Measurements from ENCODE around the gene ZNF280C.
"Not testable (repeated sequence)": the region's sequence is repeated elsewhere in the genome, so short reads cannot be mapped to it uniquely, and the experiment has no call there.

Gene ZNF280C

DNA sequence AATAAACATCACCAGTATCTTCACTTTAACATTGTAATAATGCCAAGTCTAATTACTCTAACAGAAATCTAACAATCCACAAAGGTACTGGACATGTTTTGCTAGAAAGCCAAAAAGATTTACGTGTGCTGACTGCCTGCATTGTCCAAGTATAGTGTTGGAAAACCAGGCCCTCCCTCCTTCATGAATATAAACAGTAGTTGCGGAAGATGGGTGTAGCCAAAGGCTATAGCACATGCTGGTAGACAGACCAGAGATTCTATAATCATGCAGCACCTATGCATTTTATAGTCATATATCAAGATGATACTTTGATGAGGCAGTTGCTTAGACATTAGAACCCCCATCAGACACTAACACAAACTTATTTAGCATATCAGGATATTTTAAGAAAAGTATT lies 22.6 kb downstream of the ZNF280C start:
- no peak overlapping the region for H3K4me3 ChIP-seq (ENCODE audit: control insufficient read depth, low read depth, low read length)
- DNase-seq (ENCODE audit: low read depth): no peak
- TF ChIP-seq, protein P1, sequence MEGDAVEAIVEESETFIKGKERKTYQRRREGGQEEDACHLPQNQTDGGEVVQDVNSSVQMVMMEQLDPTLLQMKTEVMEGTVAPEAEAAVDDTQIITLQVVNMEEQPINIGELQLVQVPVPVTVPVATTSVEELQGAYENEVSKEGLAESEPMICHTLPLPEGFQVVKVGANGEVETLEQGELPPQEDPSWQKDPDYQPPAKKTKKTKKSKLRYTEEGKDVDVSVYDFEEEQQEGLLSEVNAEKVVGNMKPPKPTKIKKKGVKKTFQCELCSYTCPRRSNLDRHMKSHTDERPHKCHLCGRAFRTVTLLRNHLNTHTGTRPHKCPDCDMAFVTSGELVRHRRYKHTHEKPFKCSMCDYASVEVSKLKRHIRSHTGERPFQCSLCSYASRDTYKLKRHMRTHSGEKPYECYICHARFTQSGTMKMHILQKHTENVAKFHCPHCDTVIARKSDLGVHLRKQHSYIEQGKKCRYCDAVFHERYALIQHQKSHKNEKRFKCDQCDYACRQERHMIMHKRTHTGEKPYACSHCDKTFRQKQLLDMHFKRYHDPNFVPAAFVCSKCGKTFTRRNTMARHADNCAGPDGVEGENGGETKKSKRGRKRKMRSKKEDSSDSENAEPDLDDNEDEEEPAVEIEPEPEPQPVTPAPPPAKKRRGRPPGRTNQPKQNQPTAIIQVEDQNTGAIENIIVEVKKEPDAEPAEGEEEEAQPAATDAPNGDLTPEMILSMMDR (IDR thresholded peaks at IDR 0.05; ENCODE audit: control insufficient read depth, insufficient read depth, low read depth, low read length, missing control alignments): no peak

DNA sequence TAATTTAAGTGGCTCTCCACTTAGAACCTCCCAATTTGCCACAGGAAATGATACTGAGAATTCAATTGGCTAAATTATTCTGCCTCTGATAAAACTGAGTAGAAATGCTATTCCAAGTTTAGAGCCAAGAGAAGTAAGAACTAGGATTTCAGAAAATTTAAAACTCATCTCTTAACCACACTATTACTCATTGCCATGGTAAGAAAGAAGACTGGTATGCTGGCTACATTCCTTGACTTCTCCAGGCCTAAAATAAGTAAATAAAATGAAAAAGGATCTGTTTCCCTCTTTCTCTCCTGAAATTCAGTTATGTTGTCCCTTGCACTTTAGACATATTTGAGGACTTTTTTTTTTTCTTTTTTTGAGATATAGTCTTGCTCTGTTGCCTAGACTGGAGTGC lies 23.3 kb downstream of the ZNF280C start:
- H3K4me3 ChIP-seq (ENCODE audit: control insufficient read depth, low read depth, low read length): no peak overlapping the region
- peak; percentile 29 for DNase-seq (ENCODE audit: low read depth)
- TF ChIP-seq, protein P1 (IDR thresholded peaks at IDR 0.05; ENCODE audit: control insufficient read depth, insufficient read depth, low read depth, low read length, missing control alignments): no peak

GRCh38 chrX:130231184-130231583 lies 37.5 kb downstream of the ZNF280C start:
- not testable (repeated sequence) for DNase-seq (ENCODE audit: low read depth); H3K4me3 ChIP-seq (ENCODE audit: control insufficient read depth, low read depth, low read length)

- DNase-seq (ENCODE audit: low read depth): no peak
- TF ChIP-seq, protein P1 (IDR thresholded peaks at IDR 0.05; ENCODE audit: control insufficient read depth, insufficient read depth, low read depth, low read length, missing control alignments): no peak
- no peak overlapping the region for H3K4me3 ChIP-seq (ENCODE audit: control insufficient read depth, low read depth, low read length)
Observed at GRCh38 chrX:130228871-130229270, 39.8 kb downstream of the ZNF280C start.

GRCh38 chrX:130224810-130225209 lies 43.9 kb downstream of the ZNF280C start:
- TF ChIP-seq, protein P1 (IDR thresholded peaks at IDR 0.05; ENCODE audit: control insufficient read depth, insufficient read depth, low read depth, low read length, missing control alignments): no peak
- DNase-seq (ENCODE audit: low read depth): no peak

GRCh38 chrX:130216320-130216719 lies 52.4 kb downstream of the ZNF280C start:
- TF ChIP-seq, protein P1 (IDR thresholded peaks at IDR 0.05; ENCODE audit: control insufficient read depth, insufficient read depth, low read depth, low read length, missing control alignments): no peak
- DNase-seq (ENCODE audit: low read depth): no peak
- H3K4me3 ChIP-seq (ENCODE audit: control insufficient read depth, low read depth, low read length): no peak overlapping the region

More at GRCh38 chrX:130224810-130225209, 43.9 kb downstream of the ZNF280C start:
- H3K4me3 ChIP-seq (ENCODE audit: control insufficient read depth, low read depth, low read length): no peak overlapping the region

DNA sequence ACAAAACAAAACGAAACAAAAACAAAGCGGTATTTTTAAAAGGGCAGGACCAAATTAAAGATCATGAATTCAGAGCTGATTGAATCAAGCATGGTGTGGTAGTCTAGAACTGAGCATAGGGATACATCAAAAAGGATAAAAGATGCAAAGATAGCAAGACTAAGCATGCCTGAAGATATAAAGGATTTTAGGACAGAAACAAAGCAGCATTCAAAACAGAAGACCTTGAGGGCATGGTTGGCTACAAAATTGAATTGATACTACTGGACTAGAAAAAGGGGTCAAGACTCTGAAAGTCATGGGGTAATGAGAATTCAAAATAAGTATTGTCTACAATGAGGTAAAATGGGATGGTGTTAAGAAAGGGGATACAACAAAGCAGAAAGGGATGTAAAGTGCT lies 55.3 kb downstream of the ZNF280C start:
- TF ChIP-seq, protein P1 (IDR thresholded peaks at IDR 0.05; ENCODE audit: control insufficient read depth, insufficient read depth, low read depth, low read length, missing control alignments): no peak
- no peak overlapping the region for H3K4me3 ChIP-seq (ENCODE audit: control insufficient read depth, low read depth, low read length)
- no peak for DNase-seq (ENCODE audit: low read depth)

All from AG09309 (cell line).